IMR-90 (cell line): ENCODE measurements around the gene TTC19. TPM values are rescaled to one million over a fixed set of nuclear protein-coding genes. Genes with fewer than 3 reads are reported as not detected.
"Not testable (repeated sequence)": the region's sequence is repeated elsewhere in the genome, so short reads cannot be mapped to it uniquely, and the experiment has no call there.

Source experiments
- ATAC-seq: fragments of 200-7000 bp; cut with Tn5 transposase; 2 replicates; pipeline ENCODE4 v1.9.1; 2020; ENCODE audit warnings: low read depth, mild to moderate bottlenecking, moderate library complexity
- BruUV-seq: library from RNA; stranded (reverse); fragments of 400-500 nt; replicated peaks from 2 replicates; lab custom pipeline; 2021; lab: Mats Ljungman, UMichigan
- CTCF ChIA-PET: fragments of 300-600 bp; formaldehyde crosslinking; extraction: SDS; loops from one replicate; lab custom pipeline; 2021; ENCODE audit warnings: antibody characterized with exemption; lab: Yijun Ruan, JAX
- POLR2A ChIA-PET: fragments of 300-600 bp; sonication (Branson Sonifier 250); formaldehyde crosslinking; loops from one replicate; lab custom pipeline; 2022; ENCODE audit warnings: antibody characterized with exemption; ENCODE audit not compliant: unreplicated experiment; lab: Charles Lee
- DNase-seq: peaks from one replicate; pipeline ENCODE4 v3.0.0; 2013
- H2AFZ ChIP-seq: replicated peaks from 2 replicates; pipeline ENCODE3; 2013; ENCODE audit warnings: low read length, mild to moderate bottlenecking; ENCODE audit not compliant: poor library complexity
- H2AK5ac ChIP-seq: 2 replicates; pipeline ENCODE4 v1.6.1; 2013; ENCODE audit warnings: low read depth, low read length, inconsistent platforms
- H2AK9ac ChIP-seq: replicated peaks from 2 replicates; pipeline ENCODE3; 2013; ENCODE audit warnings: mild to moderate bottlenecking, low read depth, low read length, moderate library complexity; ENCODE audit not compliant: poor library complexity
- H2BK120ac ChIP-seq: 2 replicates; pipeline ENCODE4 v1.6.1; 2013; ENCODE audit warnings: low read depth, low read length, inconsistent platforms
- H2BK15ac ChIP-seq: 3 replicates; pipeline ENCODE4 v1.6.1; 2013; ENCODE audit warnings: low read depth, low read length, inconsistent platforms
- H2BK20ac ChIP-seq: 2 replicates; pipeline ENCODE4 v1.6.1; 2013; ENCODE audit warnings: low read depth, mild to moderate bottlenecking, inconsistent platforms, low read length, moderate library complexity
- H2BK5ac ChIP-seq: 2 replicates; pipeline ENCODE4 v1.6.1; 2013; ENCODE audit warnings: mild to moderate bottlenecking, low read depth, low read length, inconsistent platforms; ENCODE audit not compliant: poor library complexity, severe bottlenecking
- H3K14ac ChIP-seq: replicated peaks from 2 replicates; pipeline ENCODE4 v1.6.1; 2013; ENCODE audit warnings: low read depth, low read length, inconsistent platforms
- H3K18ac ChIP-seq: 2 replicates; pipeline ENCODE4 v1.6.1; 2013; ENCODE audit warnings: low read depth, low read length, control low read depth
- H3K23ac ChIP-seq: 2 replicates; pipeline ENCODE4 v1.6.1; 2013; ENCODE audit warnings: low read depth, low read length, inconsistent platforms
- H3K27ac ChIP-seq: 2 replicates; pipeline ENCODE4 v1.5.1; 2013; ENCODE audit warnings: mild to moderate bottlenecking, control low read depth, low read length; ENCODE audit not compliant: insufficient read depth
- H3K27me3 ChIP-seq: 2 replicates; pipeline ENCODE4 v1.6.1; 2013; ENCODE audit warnings: low read length; ENCODE audit not compliant: control insufficient read depth, insufficient read depth
- H3K36me3 ChIP-seq: 2 replicates; pipeline ENCODE4 v1.6.1; 2013; ENCODE audit warnings: low read length, mixed read lengths; ENCODE audit not compliant: control insufficient read depth, insufficient read depth
- H3K4ac ChIP-seq: 2 replicates; pipeline ENCODE4 v1.6.1; 2013; ENCODE audit warnings: low read depth, low read length, inconsistent platforms
- H3K4me1 ChIP-seq: 2 replicates; pipeline ENCODE4 v1.6.1; 2013; ENCODE audit warnings: low read length, mixed read lengths; ENCODE audit not compliant: control insufficient read depth, insufficient read depth
- H3K4me2 ChIP-seq: 2 replicates; pipeline ENCODE4 v1.6.1; 2013; ENCODE audit warnings: low read depth, mild to moderate bottlenecking, control low read depth, low read length, moderate library complexity
- H3K4me3 ChIP-seq: 2 replicates; pipeline ENCODE4 v1.5.1; 2013; ENCODE audit warnings: low read depth, mild to moderate bottlenecking, control low read depth, low read length, moderate library complexity; ENCODE audit not compliant: insufficient read depth
- H3K56ac ChIP-seq: 2 replicates; pipeline ENCODE4 v1.6.1; 2013; ENCODE audit warnings: low read length, inconsistent platforms; ENCODE audit not compliant: insufficient read depth; ENCODE audit errors: extremely low read depth
- H3K79me1 ChIP-seq, 2 experiments: 2 replicates each; pipeline ENCODE4 v1.6.1; 2013; ENCODE audit warnings: low read length in 2 of 2, inconsistent platforms in 1 of 2, low read depth in 1 of 2
- H3K9ac ChIP-seq: 2 replicates; pipeline ENCODE4 v1.6.1; 2013; ENCODE audit warnings: low read depth, low read length, control low read depth
- H3K9me1 ChIP-seq: 2 replicates; pipeline ENCODE4 v1.6.1; 2013; ENCODE audit warnings: low read length, inconsistent platforms; ENCODE audit not compliant: insufficient read depth
- H3K9me3 ChIP-seq: 2 replicates; pipeline ENCODE4 v1.6.1; 2013; ENCODE audit warnings: low read length; ENCODE audit not compliant: control insufficient read depth, insufficient read depth
- H4K20me1 ChIP-seq: 2 replicates; pipeline ENCODE4 v1.6.1; 2013; ENCODE audit warnings: low read length, inconsistent platforms; ENCODE audit not compliant: insufficient read depth
- H4K5ac ChIP-seq: 2 replicates; pipeline ENCODE4 v1.6.1; 2013; ENCODE audit warnings: mild to moderate bottlenecking, low read depth, low read length, control low read depth
- H4K8ac ChIP-seq, 2 experiments: 2 replicates each; pipeline ENCODE4 v1.6.1; 2013; ENCODE audit warnings: low read depth in 2 of 2, low read length in 2 of 2, control low read depth in 1 of 2, inconsistent platforms in 1 of 2
- H4K91ac ChIP-seq: 2 replicates; pipeline ENCODE4 v1.6.1; 2013; ENCODE audit warnings: low read depth, low read length, inconsistent platforms; ENCODE audit not compliant: insufficient read depth
- WGBS, 2 experiments: methylation state at CpG; one replicate each; pipeline versions ENCODE4 v1.1.5 to v1.1.7; 2013; ENCODE audit warnings: missing lambda C conversion rate in 2 of 2; ENCODE audit not compliant: insufficient read length in 1 of 2; ENCODE audit errors: extremely low coverage in 2 of 2; 5-methylcytosine and 5-hydroxymethylcytosine counted together
- dilution Hi-C: fragments of 300-500 bp; cut with HindIII; formaldehyde crosslinking; loops from one replicate; pipeline ENCODE4 v1.14.3; 2018; ENCODE audit warnings: low sequenced_read_pairs; ENCODE audit not compliant: unreplicated experiment
- in situ Hi-C: fragments of 300-500 bp; cut with MboI; formaldehyde crosslinking; loops from 3 replicates; pipeline ENCODE4 v1.14.3; 2019; ENCODE audit warnings: low sequenced_read_pairs, inconsistent platforms, mixed read lengths
- intact Hi-C: fragments of 100-400 bp; cut with micrococcal nuclease; formaldehyde crosslinking; loops from 2 replicates; pipeline ENCODE4 v1.10.0; 2022
- polyA plus RNA-seq, 3 experiments: library from polyadenylated mRNA; depleted of rRNA; stranded (reverse); fragments of >200 nt; gene quantifications; 2 replicates each; pipeline ENCODE4 v1.2.3, GENCODE V29; 2012; ENCODE audit warnings: low replicate concordance in 1 of 3
- total RNA-seq: library from RNA; depleted of rRNA; stranded (reverse); fragments of >200 nt; gene quantifications from 2 replicates; pipeline ENCODE4 v1.2.3, GENCODE V29; 2012

Gene TTC19
- total and polyA plus RNA-seq, 2 of the 4 experiments (the other 2 are of a cell fraction) = 8.3 to 12.9 TPM

- POLR2A ChIA-PET, H3K9me1 ChIP-seq, CTCF ChIA-PET: not testable (repeated sequence)
Measured at GRCh38 chr17:16055139-16055538, 55.5 kb downstream of the TTC19 start.

More at GRCh38 chr17:16055139-16055538, 55.5 kb downstream of the TTC19 start:
- no CpG with 5 or more reads among the region's 4 CpGs for WGBS, 2 experiments
- H2BK120ac ChIP-seq, H4K5ac ChIP-seq, H4K91ac ChIP-seq, H3K56ac ChIP-seq, H3K23ac ChIP-seq, H3K14ac ChIP-seq, intact Hi-C loops, H3K27ac ChIP-seq, H2AFZ ChIP-seq, in situ Hi-C loops, H2BK20ac ChIP-seq, H2AK5ac ChIP-seq, DNase-seq, H3K27me3 ChIP-seq, dilution Hi-C loops, BruUV-seq, H4K8ac ChIP-seq, H2AK9ac ChIP-seq, H3K4me1 ChIP-seq, H3K4ac ChIP-seq, H3K18ac ChIP-seq, H3K9me3 ChIP-seq, H4K20me1 ChIP-seq, H3K4me3 ChIP-seq, H3K9ac ChIP-seq, H2BK5ac ChIP-seq, H3K4me2 ChIP-seq, ATAC-seq, H2BK15ac ChIP-seq: not testable (repeated sequence)
- Histone ChIP-seq H3K79me1 (peaks cover 15 to 42% of the 10 kb centered on the region in 2 experiments), H3K36me3 (peaks cover 33% of the 10 kb centered on the region)
